CD14-positive monocyte (primary cell): ENCODE results near the gene PUSL1. TPM values are rescaled to one million over a fixed set of nuclear protein-coding genes. Genes with fewer than 3 reads are reported as not detected.
A peak's percentile ranks its signal among the peaks of the same experiment; 100 is the strongest.

ENCODE experiments used
- DNase-seq, 3 donors: peaks; one replicate each; pipeline ENCODE4 v3.0.0-alpha.2; 2011 to 2022
- H2AFZ ChIP-seq: 2 replicates; pipeline ENCODE4 v1.6.0; 2012; ENCODE audit warnings: mild to moderate bottlenecking, low read depth, low read length, inconsistent platforms; ENCODE audit not compliant: insufficient read depth, poor library complexity, severe bottlenecking
- H3K27ac ChIP-seq, 2 donors: 1 replicate in 1 of 2; 2 replicates in 1 of 2; pipeline ENCODE4 v1.5.1; 2012 to 2013; ENCODE audit warnings: low read length in 2 of 2, control low read depth in 1 of 2, inconsistent platforms in 1 of 2, low read depth in 1 of 2, mild to moderate bottlenecking in 1 of 2
- H3K27me3 ChIP-seq, 2 donors: one replicate each; pipeline versions ENCODE4 v1.6.0 to v1.6.1; 2011 to 2013; ENCODE audit warnings: low read length in 2 of 2; ENCODE audit not compliant: control insufficient read depth in 2 of 2, insufficient read depth in 2 of 2
- H3K36me3 ChIP-seq, 2 donors: replicated peaks in 1 of 2; 1 replicate in 1 of 2; 2 replicates in 1 of 2; pipeline versions ENCODE4 v1.5.1 to v1.6.1; 2012 to 2013; ENCODE audit warnings: low read length in 2 of 2, control low read depth in 1 of 2, inconsistent platforms in 1 of 2, mild to moderate bottlenecking in 1 of 2; ENCODE audit not compliant: insufficient read depth in 2 of 2, control insufficient read depth in 1 of 2
- H3K4me1 ChIP-seq, 2 donors: 1 replicate in 1 of 2; 2 replicates in 1 of 2; pipeline versions ENCODE4 v1.5.1 to v1.6.1; 2012 to 2013; ENCODE audit warnings: low read length in 2 of 2, control low read depth in 1 of 2, inconsistent platforms in 1 of 2, mild to moderate bottlenecking in 1 of 2, moderate library complexity in 1 of 2; ENCODE audit not compliant: insufficient read depth in 2 of 2, control insufficient read depth in 1 of 2
- H3K4me2 ChIP-seq: replicated peaks from 2 replicates; pipeline ENCODE3; 2012; ENCODE audit warnings: low read length, moderate library complexity, mild to moderate bottlenecking; ENCODE audit not compliant: poor library complexity, severe bottlenecking; ENCODE audit errors: extremely low read depth
- H3K4me3 ChIP-seq, 3 experiments: fragments of 200-600 bp in 1 of 3; sonication (generic) in 1 of 3; replicated peaks in 1 of 3; 1 replicate in 2 of 3; 2 replicates in 1 of 3; pipeline ENCODE4 v1.5.1; 2011 to 2013; ENCODE audit warnings: low read length in 3 of 3, mild to moderate bottlenecking in 3 of 3, control low read depth in 2 of 3, low read depth in 2 of 3, inconsistent platforms in 1 of 3, moderate library complexity in 1 of 3
- H3K79me2 ChIP-seq: 2 replicates; pipeline ENCODE4 v1.6.0; 2012; ENCODE audit warnings: mild to moderate bottlenecking, control low read depth, inconsistent platforms, low read length, moderate library complexity; ENCODE audit not compliant: insufficient read depth
- H3K9ac ChIP-seq: 2 replicates; pipeline ENCODE4 v1.6.0; 2017; ENCODE audit warnings: low read length, mild to moderate bottlenecking; ENCODE audit not compliant: insufficient read depth, poor library complexity, severe bottlenecking
- H3K9me3 ChIP-seq, 2 donors: replicated peaks in 1 of 2; 1 replicate in 1 of 2; 2 replicates in 1 of 2; pipeline versions ENCODE4 v1.5.1 to v1.6.1; 2012 to 2013; ENCODE audit warnings: low read length in 2 of 2, control low read depth in 1 of 2; ENCODE audit not compliant: control insufficient read depth in 1 of 2, insufficient read depth in 1 of 2
- H4K20me1 ChIP-seq: 2 replicates; pipeline ENCODE4 v1.6.0; 2012; ENCODE audit warnings: mild to moderate bottlenecking, low read length, control low read depth, moderate library complexity; ENCODE audit not compliant: insufficient read depth
- H3K27ac Mint-ChIP-seq, 7 donors: one replicate each; pipeline ENCODE4 v1.8.0; 2020; ENCODE audit warnings: mild to moderate bottlenecking in 7 of 7, mixed read lengths in 7 of 7, moderate library complexity in 6 of 7, inconsistent platforms in 2 of 7
- H3K27me3 Mint-ChIP-seq, 3 donors: one replicate each; pipeline ENCODE4 v1.8.0; 2021 to 2022; ENCODE audit warnings: low read depth in 3 of 3, mild to moderate bottlenecking in 3 of 3, mixed read lengths in 3 of 3, moderate library complexity in 3 of 3, inconsistent platforms in 1 of 3
- H3K36me3 Mint-ChIP-seq, 2 donors: one replicate each; pipeline ENCODE4 v1.8.0; 2020; ENCODE audit warnings: mixed read lengths in 2 of 2, inconsistent platforms in 1 of 2, mild to moderate bottlenecking in 1 of 2
- H3K4me1 Mint-ChIP-seq: one replicate; pipeline ENCODE4 v1.8.0; 2020; ENCODE audit warnings: mild to moderate bottlenecking, mixed read lengths
- H3K4me3 Mint-ChIP-seq, 2 donors: one replicate each; pipeline ENCODE4 v1.8.0; 2020; ENCODE audit warnings: mild to moderate bottlenecking in 2 of 2, mixed read lengths in 2 of 2, moderate library complexity in 1 of 2
- H3K9me3 Mint-ChIP-seq, 7 donors: one replicate each; pipeline ENCODE4 v1.8.0; 2020 to 2022; ENCODE audit warnings: mixed read lengths in 7 of 7, mild to moderate bottlenecking in 6 of 7, moderate library complexity in 6 of 7, inconsistent platforms in 2 of 7
- WGBS: methylation state at CpG from one replicate; pipeline ENCODE4 v1.1.5; 2013; ENCODE audit warnings: missing lambda C conversion rate; ENCODE audit not compliant: insufficient coverage; 5-methylcytosine and 5-hydroxymethylcytosine counted together
- intact Hi-C, 2 donors: fragments of 100-400 bp; cut with micrococcal nuclease; formaldehyde crosslinking; loops; one replicate each; pipeline versions ENCODE4 v1.15.0 to v1.15.1; 2023
- polyA plus RNA-seq, 3 donors: library from polyadenylated mRNA; depleted of rRNA in 1 of 3; unstranded in 2 of 3; stranded (reverse) in 1 of 3; fragments of 300-500 nt in 2 of 3; fragments of >200 nt in 1 of 3; fragmentation: Illumina TruSeq in 2 of 3; gene quantifications; 1 replicate in 2 of 3; 2 replicates in 1 of 3; pipeline ENCODE4 v1.2.3, GENCODE V29; 2012 to 2021
- TF ChIP-seq, protein P1 (sequence below): fragments of 200-600 bp; IDR thresholded peaks from one replicate; pipeline ENCODE4 v1.8.0; 2022; ENCODE audit warnings: antibody characterized with exemption, mild to moderate bottlenecking

PUSL1 gene
- polyA plus RNA-seq, 3 donors, result 13.8 to 27.4 (median 14.8) TPM

GRCh38 chr1:1342584-1343115 is 34.3 kb downstream of the PUSL1 start:
- Histone ChIP-seq H3K4me1 (peaks cover 2 to 6% of the 10 kb centered on the region in 2 donors), H3K9ac (no peak overlapping the region), H4K20me1 (peaks cover 38% of the 10 kb centered on the region), H3K4me2 (no peak overlapping the region), H3K27ac (no peak overlapping the region), H3K4me3 (no peak overlapping the region), H3K27me3 (no peaks in the 10 kb centered on the region), H3K79me2 (peaks cover 20% of the 10 kb centered on the region), H3K36me3 (peaks cover 4 to 29% of the 10 kb centered on the region in 2 donors), H3K9me3 (no peaks in the 10 kb centered on the region), H2AFZ (no peak overlapping the region)
- Mint-ChIP-seq H3K4me3 (no peak overlapping the region), H3K27ac (peak overlapping the region in 1 of 7 donors; percentile 75), H3K9me3 (peaks cover 0 to 1% (median 0%) of the 10 kb centered on the region in 7 donors), H3K27me3 (peaks cover 2 to 6% (median 4%) of the 10 kb centered on the region in 3 donors), H3K36me3 (peaks cover 21 to 40% of the 10 kb centered on the region in 2 donors), H3K4me1 (peaks cover 9% of the 10 kb centered on the region)
- TF ChIP-seq, protein P1, sequence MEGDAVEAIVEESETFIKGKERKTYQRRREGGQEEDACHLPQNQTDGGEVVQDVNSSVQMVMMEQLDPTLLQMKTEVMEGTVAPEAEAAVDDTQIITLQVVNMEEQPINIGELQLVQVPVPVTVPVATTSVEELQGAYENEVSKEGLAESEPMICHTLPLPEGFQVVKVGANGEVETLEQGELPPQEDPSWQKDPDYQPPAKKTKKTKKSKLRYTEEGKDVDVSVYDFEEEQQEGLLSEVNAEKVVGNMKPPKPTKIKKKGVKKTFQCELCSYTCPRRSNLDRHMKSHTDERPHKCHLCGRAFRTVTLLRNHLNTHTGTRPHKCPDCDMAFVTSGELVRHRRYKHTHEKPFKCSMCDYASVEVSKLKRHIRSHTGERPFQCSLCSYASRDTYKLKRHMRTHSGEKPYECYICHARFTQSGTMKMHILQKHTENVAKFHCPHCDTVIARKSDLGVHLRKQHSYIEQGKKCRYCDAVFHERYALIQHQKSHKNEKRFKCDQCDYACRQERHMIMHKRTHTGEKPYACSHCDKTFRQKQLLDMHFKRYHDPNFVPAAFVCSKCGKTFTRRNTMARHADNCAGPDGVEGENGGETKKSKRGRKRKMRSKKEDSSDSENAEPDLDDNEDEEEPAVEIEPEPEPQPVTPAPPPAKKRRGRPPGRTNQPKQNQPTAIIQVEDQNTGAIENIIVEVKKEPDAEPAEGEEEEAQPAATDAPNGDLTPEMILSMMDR, result no peak
- no peak for DNase-seq
- WGBS, result 90% methylated on average over 15 of the region's 18 CpGs
- intact Hi-C loops, result no loop called here

DNA sequence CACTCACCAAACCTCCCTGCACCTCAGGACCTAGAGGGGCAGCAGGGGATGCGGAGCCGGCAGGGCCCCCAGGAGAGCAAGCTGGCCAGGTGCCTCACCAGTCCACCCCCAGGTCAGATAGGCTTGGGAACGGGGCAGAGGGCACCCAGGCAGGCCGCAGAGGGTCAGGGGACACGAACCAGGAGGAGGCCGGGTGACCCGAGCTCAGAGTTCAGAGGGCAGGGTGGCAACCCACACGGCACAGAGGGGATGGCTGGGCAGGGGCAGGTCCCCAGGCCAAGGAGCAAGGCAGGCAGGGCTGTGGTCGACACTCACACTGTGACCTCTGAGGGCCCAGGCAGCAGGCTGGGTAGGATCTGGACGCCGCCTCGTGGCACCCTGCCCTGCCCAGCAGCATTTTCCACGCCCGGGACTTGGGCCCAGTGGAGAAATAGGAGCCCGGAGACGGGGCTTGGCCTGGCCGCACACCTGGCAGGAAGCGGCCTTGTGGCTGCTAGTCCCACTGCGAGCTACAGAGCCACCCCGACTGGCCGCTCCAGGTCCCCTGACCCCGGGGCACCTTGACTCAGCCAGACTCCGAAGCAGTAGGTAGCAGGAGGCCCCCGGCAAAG is 35.5 kb downstream of the PUSL1 start:
- no peak overlapping the region for H2AFZ ChIP-seq
- no peak overlapping the region for H3K4me3 ChIP-seq
- Mint-ChIP-seq H3K27ac (peak overlapping the region in 1 of 7 donors; percentile 40), H3K4me1 (peaks cover 16% of the 10 kb centered on the region), H3K9me3 (peaks cover 0 to 1% (median 0%) of the 10 kb centered on the region in 7 donors), H3K27me3 (peaks cover 2 to 11% (median 6%) of the 10 kb centered on the region in 3 donors), H3K36me3 (peaks cover 16 to 29% of the 10 kb centered on the region in 2 donors), H3K4me3 (no peak overlapping the region)
- H3K27me3 ChIP-seq, result no peaks in the 10 kb centered on the region
- DNase-seq, result no peak
- H3K36me3 ChIP-seq, result peaks cover 2 to 21% of the 10 kb centered on the region in 2 donors
- H3K9ac ChIP-seq, result no peak overlapping the region
- 92% methylated on average over 24 of the region's 24 CpGs for WGBS
- H3K79me2 ChIP-seq, result peaks cover 28% of the 10 kb centered on the region
- H3K9me3 ChIP-seq, result no peaks in the 10 kb centered on the region
- TF ChIP-seq, protein P1, result no peak
- H4K20me1 ChIP-seq, result peaks cover 44% of the 10 kb centered on the region
- no peak overlapping the region for H3K4me2 ChIP-seq
- H3K27ac ChIP-seq, result no peak overlapping the region
- intact Hi-C loops, result no loop called here
- peaks cover 11 to 17% of the 10 kb centered on the region in 2 donors for H3K4me1 ChIP-seq
